HG03442 (cell line): ENCODE measurements around the gene EBLN2.
A peak's percentile ranks its signal among the peaks of the same experiment; 100 is the strongest.

Experiments used
- ATAC-seq: cut with Tn5 transposase; IDR thresholded peaks from one replicate; pipeline ENCODE4 v1.9.1; 2021; ENCODE audit warnings: mild to moderate bottlenecking, moderate library complexity; ENCODE audit not compliant: unreplicated experiment

EBLN2 gene

DNA sequence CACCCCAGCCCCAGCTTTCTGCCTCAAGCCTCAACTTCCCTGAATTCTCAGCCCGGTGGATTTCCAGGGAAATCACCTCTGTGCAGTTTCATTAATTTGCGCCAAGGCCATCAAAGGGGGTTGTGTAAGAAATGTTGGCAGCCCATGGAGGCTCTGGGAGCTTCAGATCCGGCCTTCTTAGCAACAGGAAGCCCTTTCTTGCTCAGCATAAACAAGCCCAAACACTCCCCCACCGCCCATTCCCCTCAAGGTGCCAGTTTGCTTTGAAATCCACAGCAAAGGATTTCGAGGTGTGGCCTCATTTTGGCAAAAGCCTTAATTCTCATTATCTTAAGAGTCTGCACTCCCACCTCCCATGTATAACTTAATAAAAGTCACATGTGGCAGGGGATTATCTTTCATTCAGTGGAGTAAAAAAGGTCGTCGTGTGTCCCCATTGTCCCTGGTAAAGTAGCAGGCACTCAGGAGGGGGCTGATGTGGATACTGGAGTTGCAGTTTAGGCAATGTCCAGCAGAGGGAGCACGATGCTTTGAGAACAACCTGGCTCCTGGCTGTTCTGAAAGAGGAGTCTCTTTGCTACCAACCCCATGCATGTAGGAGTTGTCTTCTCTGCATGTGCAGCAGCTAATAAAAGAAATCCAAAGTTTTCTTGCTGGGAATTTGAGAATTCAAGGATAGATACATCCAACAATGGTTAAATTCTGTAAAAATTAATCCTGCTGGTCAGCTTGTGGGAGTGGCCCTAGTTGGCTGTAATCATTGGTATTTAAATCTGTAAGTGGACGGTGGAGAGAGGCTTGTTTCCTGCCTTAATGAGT, 39.5 kb downstream of the EBLN2 start:
- peak; percentile 87 for ATAC-seq

GRCh38 chr3:73101881-73102280, 40.4 kb downstream of the EBLN2 start:
- no peak for ATAC-seq

GRCh38 chr3:73107215-73107614, 45.8 kb downstream of the EBLN2 start:
- no peak for ATAC-seq

GRCh38 chr3:73107676-73108187, 46.3 kb downstream of the EBLN2 start:
- ATAC-seq, result no peak

DNA sequence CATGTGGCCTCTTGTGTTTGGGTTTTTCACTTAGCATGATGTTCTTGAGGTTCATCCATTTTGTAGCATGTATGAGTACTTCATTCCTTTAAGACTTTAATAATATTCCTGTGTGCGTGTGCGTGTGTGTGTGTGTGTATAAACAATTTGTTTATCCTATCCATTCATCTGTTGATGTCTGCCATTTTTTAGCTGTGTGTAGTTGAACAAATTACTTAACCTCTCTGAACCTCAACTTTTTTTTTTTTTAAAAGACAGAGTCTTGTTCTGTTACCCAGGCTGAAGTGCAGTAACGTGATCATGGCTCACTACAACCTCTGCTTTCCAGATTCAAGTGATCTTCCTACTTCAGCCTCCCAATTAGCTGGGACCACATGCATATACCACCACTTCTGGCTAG, 47.3 kb downstream of the EBLN2 start:
- ATAC-seq, result no peak

- no peak for ATAC-seq
Measured at GRCh38 chr3:73110530-73110929, 49.1 kb downstream of the EBLN2 start.
